Measurements from ENCODE around the gene WDR46. TPM values are rescaled to one million over a fixed set of nuclear protein-coding genes. Genes with fewer than 3 reads are reported as not detected.

Gene WDR46
- total RNA-seq, 2 experiments from 2014 or later: 64.0 to 72.2 TPM

DNA sequence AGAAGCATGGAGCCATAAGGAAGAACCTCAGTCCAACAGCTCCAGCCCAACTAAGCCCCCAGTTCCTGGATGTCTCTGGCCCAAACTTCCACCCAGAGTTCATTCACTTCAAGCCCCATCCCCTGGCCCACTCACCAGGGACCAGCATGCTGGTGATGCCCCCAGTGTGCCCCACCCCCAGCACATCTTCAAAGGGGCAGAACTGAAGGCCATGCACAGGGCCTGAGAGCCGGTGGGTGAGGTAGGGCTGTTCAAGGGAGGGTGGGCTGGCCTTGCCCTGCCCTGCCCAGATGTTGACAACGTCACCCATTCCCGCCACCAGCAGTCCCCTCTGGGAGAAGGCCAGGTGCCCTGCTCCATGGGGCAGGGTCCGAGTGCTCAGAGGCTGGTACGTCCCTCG is 8.5 kb downstream of the WDR46 start:
- intact Hi-C loops (cut with micrococcal nuclease): no loop called here
- CTCF ChIA-PET: interaction anchor here (1.5 to 5.6 kb wide), 2 partner anchors 8 to 31 kb away, joined by 3 to 35 read pairs; partner anchors contain the start of genes PFDN6 and WDR46
- Mint-ChIP-seq H3K36me3 (ENCODE audit: low read depth) (peaks cover 24% of the 10 kb centered on the region), H3K27me3 (no peaks in the 10 kb centered on the region), H3K4me3 (no peak overlapping the region), H3K9me3 (no peaks in the 10 kb centered on the region), H3K4me1 (ENCODE audit: low read depth) (peaks cover 24% of the 10 kb centered on the region), H3K27ac (peak overlapping the region; percentile 53)
- ATAC-seq: no peak
- no peak for DNase-seq
- POLR2A ChIA-PET: interaction anchor here (1.5 to 9.5 kb wide), 2 partner anchors 8 to 13 kb away, joined by 11 to 261 read pairs; partner anchors contain the start of genes PFDN6, RGL2, RPS18 and VPS52
- TF ChIP-seq, protein P1, sequence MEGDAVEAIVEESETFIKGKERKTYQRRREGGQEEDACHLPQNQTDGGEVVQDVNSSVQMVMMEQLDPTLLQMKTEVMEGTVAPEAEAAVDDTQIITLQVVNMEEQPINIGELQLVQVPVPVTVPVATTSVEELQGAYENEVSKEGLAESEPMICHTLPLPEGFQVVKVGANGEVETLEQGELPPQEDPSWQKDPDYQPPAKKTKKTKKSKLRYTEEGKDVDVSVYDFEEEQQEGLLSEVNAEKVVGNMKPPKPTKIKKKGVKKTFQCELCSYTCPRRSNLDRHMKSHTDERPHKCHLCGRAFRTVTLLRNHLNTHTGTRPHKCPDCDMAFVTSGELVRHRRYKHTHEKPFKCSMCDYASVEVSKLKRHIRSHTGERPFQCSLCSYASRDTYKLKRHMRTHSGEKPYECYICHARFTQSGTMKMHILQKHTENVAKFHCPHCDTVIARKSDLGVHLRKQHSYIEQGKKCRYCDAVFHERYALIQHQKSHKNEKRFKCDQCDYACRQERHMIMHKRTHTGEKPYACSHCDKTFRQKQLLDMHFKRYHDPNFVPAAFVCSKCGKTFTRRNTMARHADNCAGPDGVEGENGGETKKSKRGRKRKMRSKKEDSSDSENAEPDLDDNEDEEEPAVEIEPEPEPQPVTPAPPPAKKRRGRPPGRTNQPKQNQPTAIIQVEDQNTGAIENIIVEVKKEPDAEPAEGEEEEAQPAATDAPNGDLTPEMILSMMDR (IDR thresholded peaks at IDR 0.05): no peak

DNA sequence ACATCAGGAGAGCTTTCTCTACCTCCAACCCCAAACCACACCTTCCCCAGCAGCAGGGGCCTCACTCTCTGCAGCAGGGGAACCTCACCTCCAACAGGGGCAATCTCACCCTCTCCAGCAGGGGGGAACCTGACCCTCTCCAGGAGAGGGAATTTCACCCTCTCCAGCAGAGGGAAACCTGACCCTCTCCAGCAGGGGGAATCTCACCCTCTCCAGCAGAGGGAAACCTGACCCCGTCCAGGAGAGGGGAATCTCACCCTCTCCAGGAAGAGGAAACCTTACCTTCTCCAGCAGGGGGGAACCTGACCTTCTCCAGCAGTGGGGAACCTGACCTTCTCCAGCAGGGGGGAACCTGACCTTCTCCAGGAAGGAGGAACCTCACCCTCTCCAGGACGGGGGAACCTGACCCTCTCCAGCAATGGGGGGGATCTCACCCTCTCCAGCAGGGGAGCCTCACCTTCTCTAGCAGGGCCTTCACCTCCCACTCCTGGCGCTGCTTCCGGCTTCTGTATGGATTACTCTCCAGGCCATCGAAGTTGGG is 9.0 kb downstream of the WDR46 start:
- Mint-ChIP-seq H3K27me3 (no peaks in the 10 kb centered on the region), H3K36me3 (ENCODE audit: low read depth) (peaks cover 29% of the 10 kb centered on the region), H3K27ac (peak overlapping the region; percentile 20), H3K4me1 (ENCODE audit: low read depth) (peaks cover 29% of the 10 kb centered on the region), H3K9me3 (no peaks in the 10 kb centered on the region), H3K4me3 (no peak overlapping the region)
- TF ChIP-seq, protein P1 (IDR thresholded peaks at IDR 0.05): peak; percentile 19
- no peak for ATAC-seq
- intact Hi-C loops (cut with micrococcal nuclease): no loop called here
- ChIA-PET CTCF (interaction anchor here (1.5 to 5.6 kb wide), 2 partner anchors 9 to 31 kb away, joined by 3 to 35 read pairs; partner anchors contain the start of genes PFDN6 and WDR46), POLR2A (interaction anchor here (9.5 kb wide), 1 partner anchor 13 kb away, joined by 261 read pairs; the partner anchor contains the start of genes PFDN6, RGL2 and WDR46)
- DNase-seq: no peak

DNA sequence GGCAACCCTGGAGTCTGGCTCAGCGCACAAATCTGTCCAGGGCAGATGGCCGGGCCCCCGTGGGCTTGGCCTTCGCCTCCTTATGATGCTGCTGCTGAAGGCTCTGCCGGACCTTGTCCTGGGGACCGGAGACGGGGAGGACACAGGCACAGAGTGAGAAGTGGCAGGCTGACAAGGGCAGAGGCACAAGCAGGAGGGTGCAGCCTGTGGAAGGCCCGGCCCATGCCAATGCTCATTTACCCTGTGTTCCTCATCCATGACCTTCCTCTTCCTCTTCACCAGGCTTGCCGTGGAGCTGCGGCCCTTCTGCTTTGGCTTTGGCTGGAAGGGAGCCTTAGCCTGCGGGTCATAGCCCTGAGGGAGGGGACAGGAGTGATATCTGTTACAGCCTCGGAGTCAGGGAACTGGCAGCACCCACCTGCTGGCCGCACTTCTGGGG is 9.8 kb downstream of the WDR46 start:
- intact Hi-C loops (cut with micrococcal nuclease): no loop called here
- Mint-ChIP-seq H3K4me3 (no peak overlapping the region), H3K27me3 (no peaks in the 10 kb centered on the region), H3K27ac (no peak overlapping the region), H3K36me3 (ENCODE audit: low read depth) (peaks cover 32% of the 10 kb centered on the region), H3K9me3 (no peaks in the 10 kb centered on the region), H3K4me1 (ENCODE audit: low read depth) (peaks cover 36% of the 10 kb centered on the region)
- DNase-seq (no peak), ATAC-seq (no peak)
- ChIA-PET CTCF (interaction anchor here (1.1 to 5.6 kb wide), 4 partner anchors 10 to 147 kb away, joined by 3 to 35 read pairs (median 8); partner anchors contain the start of genes PFDN6, RXRB, SLC39A7 and WDR46), POLR2A (interaction anchor here (1.2 to 9.5 kb wide), 2 partner anchors 14 to 29 kb away, joined by 3 to 261 read pairs; partner anchors contain the start of genes PFDN6, RGL2 and WDR46)
- TF ChIP-seq, protein P1 (IDR thresholded peaks at IDR 0.05): no peak

DNA sequence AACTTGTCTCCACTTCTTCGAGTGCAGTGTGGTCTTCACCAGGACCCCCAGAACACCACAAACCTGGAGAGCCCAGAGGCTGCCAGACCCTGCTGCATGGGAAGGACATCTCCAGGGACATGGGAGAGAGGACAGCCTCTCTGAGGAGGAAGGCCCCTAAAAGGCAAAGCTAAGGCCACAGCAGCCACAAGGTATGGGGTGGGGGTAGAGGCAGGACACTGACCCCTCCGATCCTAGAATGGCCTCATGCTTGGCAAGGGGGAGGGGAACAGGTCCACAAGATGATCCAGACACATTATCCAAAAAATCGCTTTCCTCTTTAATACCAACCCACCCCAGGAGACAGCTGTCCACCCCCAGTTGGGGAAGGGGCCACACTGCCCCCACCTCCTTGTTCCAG is 10.2 kb downstream of the WDR46 start:
- peaks cover 38% of the 10 kb centered on the region for H3K4me1 Mint-ChIP-seq (ENCODE audit: low read depth)
- TF ChIP-seq, protein P1 (IDR thresholded peaks at IDR 0.05): no peak
- no peak overlapping the region for H3K4me3 Mint-ChIP-seq
- ATAC-seq: no peak
- intact Hi-C loops (cut with micrococcal nuclease): no loop called here
- ChIA-PET CTCF (interaction anchor here (1.1 to 5.6 kb wide), 6 partner anchors 10 to 147 kb away, joined by 3 to 35 read pairs (median 10); partner anchors contain the start of genes PFDN6, RGL2, RXRB and SLC39A7), POLR2A (interaction anchor here (1.1 to 9.5 kb wide), 7 partner anchors 14 to 71 kb away, joined by 3 to 261 read pairs (median 11); partner anchors contain the start of genes PFDN6, RGL2, RING1 and TAPBP)
- no peaks in the 10 kb centered on the region for H3K27me3 Mint-ChIP-seq
- H3K27ac Mint-ChIP-seq: peak overlapping the region; percentile 94
- no peaks in the 10 kb centered on the region for H3K9me3 Mint-ChIP-seq
- peaks cover 34% of the 10 kb centered on the region for H3K36me3 Mint-ChIP-seq (ENCODE audit: low read depth)
- DNase-seq: no peak

DNA sequence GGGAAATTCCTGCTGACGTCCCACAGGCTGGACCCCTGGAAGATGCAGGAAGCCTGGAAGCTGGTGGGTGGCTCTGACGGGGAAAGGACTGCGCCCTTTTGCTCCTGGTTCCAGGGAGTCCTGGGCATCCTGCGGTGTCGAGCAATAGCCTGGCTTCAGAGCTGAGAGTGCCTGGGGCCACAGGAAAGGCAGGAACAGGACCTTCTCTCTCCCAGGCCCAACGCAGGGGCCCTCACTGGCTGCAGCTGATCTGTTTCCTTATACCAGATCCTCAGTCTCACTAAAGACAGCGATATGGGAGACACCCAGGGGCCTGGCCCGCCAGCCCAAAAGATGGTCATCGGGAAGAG is 10.7 kb downstream of the WDR46 start:
- H3K4me3 Mint-ChIP-seq: no peak overlapping the region

More for the DNA sequence above, 10.7 kb downstream of the WDR46 start:
- peaks cover 39% of the 10 kb centered on the region for H3K36me3 Mint-ChIP-seq (ENCODE audit: low read depth)
- intact Hi-C loops (cut with micrococcal nuclease): no loop called here
- CTCF ChIA-PET: interaction anchor here (1.1 to 5.6 kb wide), 9 partner anchors 11 to 155 kb away, joined by 3 to 35 read pairs (median 8); partner anchors contain the start of genes PFDN6, RGL2, RXRB and SLC39A7
- POLR2A ChIA-PET: interaction anchor here (0.6 to 9.5 kb wide), 11 partner anchors 15 to 176 kb away, joined by 3 to 261 read pairs (median 5); partner anchors contain the start of genes PFDN6, RGL2, RING1 and TAPBP
- DNase-seq (no peak), ATAC-seq (no peak)
- H3K27ac Mint-ChIP-seq: peak overlapping the region; percentile 94
- H3K27me3 Mint-ChIP-seq: no peaks in the 10 kb centered on the region
- peaks cover 38% of the 10 kb centered on the region for H3K4me1 Mint-ChIP-seq (ENCODE audit: low read depth)
- no peaks in the 10 kb centered on the region for H3K9me3 Mint-ChIP-seq
- TF ChIP-seq, protein P1 (IDR thresholded peaks at IDR 0.05): no peak

Measured in activated CD8-positive, alpha-beta T cell treated with anti-CD3 and anti-CD28 coated beads for 36 hours (primary cell).